ELR (cell line): ENCODE results near the gene DNAH7.
A peak's percentile ranks its signal among the peaks of the same experiment; 100 is the strongest.

Experiments
- DNase-seq: peaks from one replicate; pipeline ENCODE4 v3.0.0-alpha.2; 2015; ENCODE audit warnings: low read depth

Gene DNAH7

GRCh38 chr2:195863121-195863520 is 205.5 kb downstream of the DNAH7 start:
- DNase-seq = no peak

GRCh38 chr2:195861821-195862220 is 206.8 kb downstream of the DNAH7 start:
- no peak for DNase-seq

- no peak for DNase-seq
Measured at GRCh38 chr2:195859513-195859912, 209.1 kb downstream of the DNAH7 start.

GRCh38 chr2:195857132-195857531 is 211.5 kb downstream of the DNAH7 start:
- DNase-seq = no peak

- DNase-seq = no peak
Measured at GRCh38 chr2:195850764-195851163, 217.9 kb downstream of the DNAH7 start.

GRCh38 chr2:195848119-195848899 is 220.3 kb downstream of the DNAH7 start:
- no peak for DNase-seq

GRCh38 chr2:195842932-195843331 is 225.7 kb downstream of the DNAH7 start:
- DNase-seq = no peak

GRCh38 chr2:195838002-195838401 is 230.6 kb downstream of the DNAH7 start:
- DNase-seq = no peak

- no peak for DNase-seq
Measured at GRCh38 chr2:195836002-195836401, 232.6 kb downstream of the DNAH7 start.

- no peak for DNase-seq
Measured at GRCh38 chr2:195834836-195835235, 233.8 kb downstream of the DNAH7 start.

- DNase-seq = no peak
Measured at GRCh38 chr2:195830968-195831950, 237.4 kb downstream of the DNAH7 start.

GRCh38 chr2:195824478-195824877 is 244.2 kb downstream of the DNAH7 start:
- DNase-seq = peak; percentile 52

- DNase-seq = no peak
Measured at GRCh38 chr2:195823206-195823605, 245.4 kb downstream of the DNAH7 start.

GRCh38 chr2:195821566-195821932 is 247.1 kb downstream of the DNAH7 start:
- DNase-seq = no peak

- no peak for DNase-seq
Measured at GRCh38 chr2:195820867-195821565, 247.6 kb downstream of the DNAH7 start.

- DNase-seq = peak; percentile 60
Measured at GRCh38 chr2:195820373-195820772, 248.3 kb downstream of the DNAH7 start.

- DNase-seq = peak; percentile 13
Measured at GRCh38 chr2:195819276-195819675, 249.4 kb downstream of the DNAH7 start.

- peak; percentile 62 for DNase-seq
Measured at GRCh38 chr2:195818526-195818925, 250.1 kb downstream of the DNAH7 start.

- no peak for DNase-seq
Measured at GRCh38 chr2:195818106-195818505, 250.5 kb downstream of the DNAH7 start.

GRCh38 chr2:195815083-195815482 is 253.6 kb downstream of the DNAH7 start:
- no peak for DNase-seq

GRCh38 chr2:195813421-195813820 is 255.2 kb downstream of the DNAH7 start:
- DNase-seq = no peak

GRCh38 chr2:195810340-195811098 is 258.1 kb downstream of the DNAH7 start:
- DNase-seq = no peak
